Kidney capillary endothelial cell (primary cell): ENCODE results near the gene SYTL3.
A peak's percentile ranks its signal among the peaks of the same experiment; 100 is the strongest.

ENCODE experiments used
- DNase-seq: peaks from one replicate; pipeline ENCODE4 v3.0.0-alpha.2; 2018; ENCODE audit warnings: low spot score

Gene SYTL3

GRCh38 chr6:158793432-158793831 is 143.6 kb downstream of the SYTL3 start:
- DNase-seq: peak; percentile 57

DNA sequence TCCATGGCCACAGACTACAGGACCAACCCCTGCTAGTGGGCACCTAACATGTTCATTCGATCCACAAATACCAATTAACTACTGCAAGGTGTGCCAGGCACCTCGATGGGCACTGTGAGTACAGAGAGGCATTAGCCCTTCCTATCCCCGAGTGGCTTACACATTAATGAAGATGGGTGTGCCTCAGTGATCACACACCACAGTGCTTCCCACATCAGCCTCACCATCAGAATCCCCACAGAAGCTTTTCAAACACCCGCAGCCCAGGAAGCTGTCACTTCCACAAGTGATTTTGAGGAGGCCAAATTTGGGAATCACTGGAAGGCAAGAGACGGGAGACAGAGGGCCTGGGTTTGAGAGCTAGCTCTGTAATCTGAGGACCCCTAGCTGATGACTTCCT is 145.7 kb downstream of the SYTL3 start:
- DNase-seq: no peak

GRCh38 chr6:158796353-158796752 is 146.5 kb downstream of the SYTL3 start:
- DNase-seq: no peak

DNA sequence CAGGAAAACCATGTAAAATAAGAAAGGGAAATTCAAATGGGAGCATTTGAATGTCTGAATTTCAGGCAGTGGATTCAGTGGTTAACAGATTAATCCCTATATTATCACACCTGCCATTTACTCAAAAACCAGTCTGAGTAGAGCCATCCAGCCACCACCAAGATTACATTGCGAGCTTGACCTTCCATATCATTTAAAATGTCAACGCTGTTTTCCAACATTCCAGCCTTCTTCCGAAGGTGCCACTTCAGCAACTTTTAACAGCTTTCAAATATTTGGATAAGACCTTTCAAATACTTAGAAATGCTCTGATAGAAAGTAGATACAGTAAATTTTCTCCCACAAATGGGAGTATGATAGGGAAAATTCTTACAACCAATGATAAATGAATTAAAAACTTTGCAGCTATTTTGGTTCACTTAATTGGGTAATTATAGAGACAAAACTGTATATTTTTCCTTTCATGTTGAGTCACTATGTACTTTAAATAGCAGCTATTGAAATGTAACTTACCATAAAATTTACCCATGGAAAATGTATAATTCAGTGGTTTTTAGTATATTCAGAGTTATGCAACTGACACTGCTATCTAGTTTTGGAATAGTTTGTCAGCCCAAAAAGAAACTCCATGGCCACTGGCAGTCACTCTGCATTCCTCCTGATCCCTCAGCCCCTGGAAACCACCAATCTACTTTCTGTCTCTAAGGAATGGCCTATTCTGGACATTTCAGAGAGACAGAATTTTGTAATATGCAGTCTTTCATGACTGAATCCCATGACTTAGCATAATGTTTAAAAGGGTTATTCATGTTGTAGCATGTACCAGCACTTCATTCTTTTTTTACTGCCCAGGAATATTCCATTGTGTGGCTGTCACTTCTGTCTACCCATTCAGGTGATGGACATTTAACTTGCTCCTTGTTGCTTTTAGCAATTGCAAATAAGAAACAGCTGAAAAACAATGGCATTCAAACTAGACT is 147.8 kb downstream of the SYTL3 start:
- DNase-seq: no peak

DNA sequence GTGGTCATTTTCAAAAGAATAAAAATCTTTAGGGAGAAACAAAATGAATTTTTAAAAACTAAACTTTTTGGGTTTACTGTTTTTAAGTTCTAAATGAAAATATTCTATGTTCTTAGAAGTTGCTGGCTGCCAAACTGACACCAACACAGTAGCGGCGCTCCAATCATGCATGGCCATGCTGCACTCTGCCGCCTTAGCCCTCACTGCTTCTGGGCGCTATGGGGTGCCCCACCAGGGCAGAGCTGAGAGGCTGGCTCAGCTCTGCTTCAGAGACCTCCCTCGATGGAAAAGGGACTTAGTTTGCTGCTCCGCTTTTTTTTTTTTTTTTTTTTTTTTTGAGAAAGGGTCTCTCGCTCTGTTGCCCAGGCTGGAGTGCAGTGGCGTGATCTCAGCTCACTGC is 148.5 kb downstream of the SYTL3 start:
- DNase-seq: no peak

DNA sequence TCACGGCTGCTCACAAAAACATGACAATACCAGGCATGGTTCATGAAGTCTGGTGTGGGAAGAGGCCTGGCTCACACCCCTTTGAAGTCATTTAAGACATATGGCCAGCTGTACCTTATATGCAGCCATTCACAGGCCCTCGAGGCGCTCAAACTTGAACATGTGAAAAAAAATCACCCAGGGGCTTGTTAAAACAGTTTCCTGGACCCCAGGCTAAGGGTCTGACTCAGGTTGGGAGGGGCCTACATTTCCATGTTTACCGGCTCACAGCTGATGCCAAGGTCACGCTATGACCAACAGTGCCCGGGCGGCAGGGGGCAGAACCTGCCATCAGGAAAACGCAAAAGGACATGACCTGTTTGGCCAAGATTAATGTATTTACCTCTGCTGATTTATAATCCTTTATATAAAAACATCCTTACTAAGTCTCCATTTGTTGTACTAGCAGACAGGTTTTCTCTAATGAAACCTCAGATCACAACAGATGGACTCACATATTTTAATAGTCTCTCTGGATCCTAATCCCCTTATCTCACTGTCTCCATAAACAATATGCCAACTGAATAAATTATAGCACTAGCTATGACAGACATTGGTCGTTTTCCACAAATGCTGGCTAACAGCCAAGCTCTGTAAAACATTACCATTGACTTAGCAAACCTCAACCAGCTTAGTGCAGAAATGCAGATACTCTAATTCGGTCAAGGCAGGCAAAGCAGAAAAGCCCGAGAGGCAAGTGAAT is 149.4 kb downstream of the SYTL3 start:
- DNase-seq: peak; percentile 50

DNA sequence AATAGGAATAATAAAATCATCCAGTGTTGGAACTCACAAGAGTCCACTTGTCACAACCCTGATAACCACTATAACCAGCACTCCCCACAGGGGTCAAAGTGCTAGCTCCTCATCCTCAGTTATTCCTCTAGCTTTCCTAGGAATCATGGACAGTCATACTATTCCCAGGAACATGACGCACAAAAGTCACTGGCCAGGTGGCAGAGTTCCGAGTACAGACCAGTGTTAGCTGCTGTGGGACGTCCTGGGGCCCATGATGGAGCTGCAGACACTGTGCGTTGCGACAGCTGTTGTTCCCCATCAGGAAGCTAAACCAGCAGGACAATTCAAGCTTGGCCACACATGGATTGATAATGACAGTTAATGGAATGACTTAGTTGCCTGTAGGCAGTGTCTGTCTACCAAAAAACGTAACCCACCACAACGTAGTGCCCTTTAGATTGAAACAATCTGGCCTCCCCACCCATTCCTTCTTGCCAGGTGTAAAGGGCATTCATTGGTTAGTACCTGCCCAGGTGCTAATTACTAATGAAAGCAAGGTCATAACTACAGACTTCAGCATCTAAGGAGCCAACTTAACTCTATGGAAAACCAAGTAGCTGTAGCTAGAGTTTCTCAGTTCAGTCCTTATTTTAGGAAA is 151.9 kb downstream of the SYTL3 start:
- no peak for DNase-seq

- peak; percentile 76 for DNase-seq
Observed at GRCh38 chr6:158803733-158804143, 153.9 kb downstream of the SYTL3 start.

DNA sequence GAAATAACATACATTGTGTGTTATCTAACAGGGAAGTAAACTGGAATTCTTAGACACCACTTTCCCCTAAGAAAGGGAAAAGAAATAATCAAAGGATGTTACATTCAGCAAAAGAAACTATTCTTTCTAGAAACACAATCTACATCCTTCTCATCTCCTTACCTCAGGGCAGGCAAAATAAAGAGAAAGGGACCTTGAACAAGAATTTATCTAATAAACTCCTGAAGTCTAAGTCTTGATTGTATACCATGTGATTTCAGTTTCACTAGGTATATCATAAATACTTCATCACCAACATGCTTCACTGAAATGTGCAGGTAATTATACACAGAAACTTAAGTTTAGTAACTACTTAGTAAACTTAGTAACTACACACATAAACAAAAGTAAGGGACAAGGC is 154.4 kb downstream of the SYTL3 start:
- DNase-seq: no peak

- DNase-seq: no peak
Observed at GRCh38 chr6:158805698-158806377, 156.0 kb downstream of the SYTL3 start.

DNA sequence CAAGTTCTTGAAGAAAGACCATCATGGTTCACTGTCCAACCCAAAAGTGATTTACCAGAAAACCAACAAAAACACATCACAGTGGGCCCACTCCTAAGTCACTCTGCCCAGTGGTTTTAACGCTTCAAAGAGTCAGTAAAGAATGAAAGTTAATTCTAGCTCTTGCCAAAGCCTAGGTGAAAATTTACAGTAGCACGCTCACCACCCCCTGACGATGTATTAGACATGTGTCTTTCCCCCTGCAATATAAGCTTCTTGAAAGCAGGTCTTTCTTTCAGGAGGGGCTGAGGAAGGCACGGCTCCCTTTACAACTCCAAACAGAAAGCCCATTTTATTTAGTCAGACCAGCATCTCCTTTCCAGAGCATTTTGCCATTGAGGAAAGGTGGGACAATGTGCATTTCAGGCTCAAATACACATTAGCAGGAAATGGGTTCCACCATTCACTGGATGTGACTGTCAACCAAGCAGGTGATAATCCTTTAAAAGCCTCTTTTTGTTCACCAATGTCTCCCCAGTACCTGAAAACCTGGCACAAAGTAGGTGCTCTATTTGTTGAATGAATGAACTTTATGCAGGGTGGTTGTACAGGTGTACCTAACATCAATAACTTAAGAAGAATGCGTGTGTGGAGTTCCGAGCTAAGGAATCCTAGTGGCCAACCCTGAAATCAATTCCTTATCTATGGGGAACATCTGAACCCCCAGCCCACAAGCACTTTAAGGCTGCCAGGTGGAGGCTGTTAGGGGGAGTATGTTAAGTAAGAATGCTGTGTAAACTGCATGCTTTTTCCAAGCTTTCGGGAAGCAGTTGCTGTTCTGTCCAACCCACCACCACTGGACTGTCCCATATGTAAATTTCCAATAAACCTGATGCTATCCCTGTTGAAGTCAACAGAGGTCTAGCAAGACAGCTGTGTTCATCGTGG is 157.9 kb downstream of the SYTL3 start:
- DNase-seq: no peak

GRCh38 chr6:158808442-158808833 is 158.6 kb downstream of the SYTL3 start:
- DNase-seq: no peak

DNA sequence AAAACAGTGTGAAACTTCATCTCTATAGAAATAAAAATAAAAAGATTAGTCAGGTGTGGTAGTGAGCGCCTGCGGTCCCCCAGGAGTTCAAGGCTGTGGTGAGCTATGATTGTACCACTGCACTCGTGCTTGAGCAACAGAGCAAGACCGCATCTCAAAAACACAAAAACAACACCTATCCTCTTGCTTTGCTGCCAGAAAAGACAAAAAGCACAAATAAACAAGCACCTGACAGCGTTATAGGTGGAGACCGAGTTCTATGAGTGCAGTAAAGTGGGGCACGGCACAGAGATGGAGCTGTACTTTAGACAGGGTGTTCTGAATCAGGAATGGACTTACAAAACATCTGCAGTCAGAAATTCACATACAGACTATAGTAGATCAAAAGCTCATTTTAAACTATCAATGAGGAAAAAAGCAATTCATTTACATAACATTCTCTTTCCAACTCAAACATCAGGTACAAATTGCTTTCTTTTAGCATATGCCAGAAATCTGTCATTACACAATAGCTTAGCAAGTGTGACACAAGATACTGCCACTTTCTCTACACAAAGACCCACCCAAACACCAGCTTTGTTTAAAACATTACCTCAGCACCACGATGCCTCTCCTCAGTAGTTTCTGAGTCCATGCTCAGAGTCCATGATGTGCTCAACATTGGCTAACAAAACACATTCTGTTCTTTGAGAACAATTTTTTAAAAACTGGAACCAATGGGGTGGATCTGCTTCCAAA is 159.3 kb downstream of the SYTL3 start:
- no peak for DNase-seq

- DNase-seq: no peak
Observed at GRCh38 chr6:158810155-158811095, 160.6 kb downstream of the SYTL3 start.

- DNase-seq: no peak
Observed at GRCh38 chr6:158812611-158813010, 162.8 kb downstream of the SYTL3 start.

GRCh38 chr6:158813032-158813431 is 163.2 kb downstream of the SYTL3 start:
- DNase-seq: no peak
